Measurements from ENCODE around the gene BIVM. TPM values are rescaled to one million over a fixed set of nuclear protein-coding genes. Genes with fewer than 3 reads are reported as not detected.
A peak's percentile ranks its signal among the peaks of the same experiment; 100 is the strongest.

Gene BIVM
- total and polyA plus RNA-seq, 2 donors (not counting 3 experiments of a cell fraction or from before 2014, with no cell fraction given), result 7.7 to 20.3 TPM

GRCh38 chr13:102825400-102825799, 26.5 kb downstream of the BIVM start:
- FAIRE-seq (no peak), DNase-seq (ENCODE audit: low read depth, low spot score) (no peak)
- Histone ChIP-seq H3K9ac (replicated peaks; ENCODE audit: extremely low read depth, insufficient read depth, low read length) (no peak overlapping the region), H3K4me3 (replicated peaks in 1 of 3; ENCODE audit: insufficient read depth in 1 of 3, low read depth in 1 of 3, low read length in 3 of 3) (no peak overlapping the region), H3K4me1 (ENCODE audit: control insufficient read depth, extremely low read depth, insufficient read depth, low read length) (peaks cover 16% of the 10 kb centered on the region), H3K9me1 (replicated peaks; ENCODE audit: control insufficient read depth, extremely low read depth, insufficient read depth, low read length) (no peaks in the 10 kb centered on the region), H3K79me2 (ENCODE audit: control insufficient read depth, insufficient read depth, low read length) (no peaks in the 10 kb centered on the region), H3K4me2 (ENCODE audit: insufficient read depth, low read length) (peak overlapping the region; percentile 93), H2AFZ (ENCODE audit: low read depth, low read length) (peak overlapping the region; percentile 11), H3K36me3 (ENCODE audit: control insufficient read depth in 2 of 2, extremely low read depth in 1 of 2, insufficient read depth in 2 of 2, low read length in 2 of 2) (peaks cover 4 to 7% of the 10 kb centered on the region in 2 experiments), H3K27me3 (ENCODE audit: control insufficient read depth in 2 of 2, insufficient read depth in 2 of 2, low read length in 2 of 2) (no peaks in the 10 kb centered on the region), H4K20me1 (replicated peaks; ENCODE audit: control insufficient read depth, extremely low read depth, insufficient read depth, low read length) (no peaks in the 10 kb centered on the region), H3K9me3 (replicated peaks; ENCODE audit: control insufficient read depth, insufficient read depth, low read length) (no peaks in the 10 kb centered on the region), H3K27ac (ENCODE audit: insufficient read depth, low read depth, low read length) (peak overlapping the region; percentile 42)
- dilution Hi-C loops (cut with MboI; ENCODE audit: extremely low pct_ligation_motif_present, low sequenced_read_pairs) (no loop called here), intact Hi-C loops (cut with micrococcal nuclease) (no loop called here)
- TF ChIP-seq CTCF (IDR thresholded peaks at IDR 0.05; ENCODE audit: extremely low read depth in 1 of 2, insufficient read depth in 1 of 2, low read depth in 1 of 2, low read length in 2 of 2), result no peak
- BruUV-seq (replicated peaks), result no TSS peak
- POLR2A ChIA-PET, result no interaction called here
- CTCF ChIA-PET, result interaction anchor here (0.9 to 1.5 kb wide), 5 partner anchors 18 to 269 kb away, joined by 3 to 5 read pairs (median 5); no protein-coding TSS in a partner anchor

GRCh38 chr13:102825921-102826706, 27.2 kb downstream of the BIVM start:
- peak overlapping the region in 2 of 3 experiments; percentile 5 to 46 for H3K4me3 ChIP-seq (replicated peaks in 1 of 3; ENCODE audit: insufficient read depth in 1 of 3, low read depth in 1 of 3, low read length in 3 of 3)
- H3K4me1 ChIP-seq (ENCODE audit: control insufficient read depth, extremely low read depth, insufficient read depth, low read length), result peaks cover 16% of the 10 kb centered on the region
- H3K79me2 ChIP-seq (ENCODE audit: control insufficient read depth, insufficient read depth, low read length), result no peaks in the 10 kb centered on the region
- DNase-seq (ENCODE audit: low read depth, low spot score) (peak; percentile 58), FAIRE-seq (peak; percentile 95)
- no peaks in the 10 kb centered on the region for H3K9me3 ChIP-seq (replicated peaks; ENCODE audit: control insufficient read depth, insufficient read depth, low read length)
- H3K9me1 ChIP-seq (replicated peaks; ENCODE audit: control insufficient read depth, extremely low read depth, insufficient read depth, low read length), result no peaks in the 10 kb centered on the region
- ChIA-PET CTCF (interaction anchor here (0.9 to 1.5 kb wide), 7 partner anchors 16 to 270 kb away, joined by 3 to 5 read pairs (median 4); no protein-coding TSS in a partner anchor), POLR2A (no interaction called here)
- no peaks in the 10 kb centered on the region for H4K20me1 ChIP-seq (replicated peaks; ENCODE audit: control insufficient read depth, extremely low read depth, insufficient read depth, low read length)
- no TSS peak for BruUV-seq (replicated peaks)
- peak overlapping the region; percentile 51 for H3K9ac ChIP-seq (replicated peaks; ENCODE audit: extremely low read depth, insufficient read depth, low read length)
- intact Hi-C loops (cut with micrococcal nuclease), result no loop called here
- H3K4me2 ChIP-seq (ENCODE audit: insufficient read depth, low read length), result peak overlapping the region; percentile 93
- peak overlapping the region; percentile 71 for H3K27ac ChIP-seq (ENCODE audit: insufficient read depth, low read depth, low read length)
- H3K36me3 ChIP-seq (ENCODE audit: control insufficient read depth in 2 of 2, extremely low read depth in 1 of 2, insufficient read depth in 2 of 2, low read length in 2 of 2), result peaks cover 4 to 7% of the 10 kb centered on the region in 2 experiments
- dilution Hi-C loops (cut with MboI; ENCODE audit: extremely low pct_ligation_motif_present, low sequenced_read_pairs), result no loop called here
- no peak for TF ChIP-seq MAX (IDR thresholded peaks at IDR 0.05; ENCODE audit: insufficient read depth, insufficient read length)
- TF ChIP-seq EZH2 (IDR thresholded peaks at IDR 0.05; ENCODE audit: borderline replicate concordance, low read depth, low read length, severe bottlenecking), result no peak
- TF ChIP-seq POLR2AphosphoS5 (IDR thresholded peaks at IDR 0.05; ENCODE audit: insufficient read depth, low read depth, low read length), result no peak
- TF ChIP-seq MYC (IDR thresholded peaks at IDR 0.05; ENCODE audit: low read depth, low read length), result no peak
- TF ChIP-seq JUN (IDR thresholded peaks at IDR 0.05; ENCODE audit: borderline replicate concordance, insufficient read depth, insufficient read length, low read depth), result peak; percentile 22
- TF ChIP-seq CTCF (IDR thresholded peaks at IDR 0.05; ENCODE audit: extremely low read depth in 1 of 2, insufficient read depth in 1 of 2, low read depth in 1 of 2, low read length in 2 of 2), result no peak
- TF ChIP-seq GATA2 (IDR thresholded peaks at IDR 0.05; ENCODE audit: insufficient read depth, insufficient read length, low read depth, low read length), result no peak
- peak; percentile 63 for TF ChIP-seq FOS (IDR thresholded peaks at IDR 0.05; ENCODE audit: borderline replicate concordance, insufficient read depth, low read length)
- peak overlapping the region; percentile 51 for H2AFZ ChIP-seq (ENCODE audit: low read depth, low read length)
- no peaks in the 10 kb centered on the region for H3K27me3 ChIP-seq (ENCODE audit: control insufficient read depth in 2 of 2, insufficient read depth in 2 of 2, low read length in 2 of 2)
